NK-92 treated with Interleukin-12 subunit alpha and Interleukin-12 subunit beta, amount 100 ng/mL, for 24 hours (cell line): ENCODE results near the gene GRHPR.
"Not testable (repeated sequence)": the region's sequence is repeated elsewhere in the genome, so short reads cannot be mapped to it uniquely, and the experiment has no call there.

Source experiments
- DNase-seq: peaks from one replicate; lab custom pipeline; 2025; lab: John Stamatoyannopoulos, UW

The GRHPR gene

GRCh38 chr9:37422289-37423104 is at the start of gene GRHPR:
GRHPR (plus strand) TSS chr9:37422696; CDS start chr9:37422751, 55 bp downstream.
- peak; percentile 84 for DNase-seq

DNA sequence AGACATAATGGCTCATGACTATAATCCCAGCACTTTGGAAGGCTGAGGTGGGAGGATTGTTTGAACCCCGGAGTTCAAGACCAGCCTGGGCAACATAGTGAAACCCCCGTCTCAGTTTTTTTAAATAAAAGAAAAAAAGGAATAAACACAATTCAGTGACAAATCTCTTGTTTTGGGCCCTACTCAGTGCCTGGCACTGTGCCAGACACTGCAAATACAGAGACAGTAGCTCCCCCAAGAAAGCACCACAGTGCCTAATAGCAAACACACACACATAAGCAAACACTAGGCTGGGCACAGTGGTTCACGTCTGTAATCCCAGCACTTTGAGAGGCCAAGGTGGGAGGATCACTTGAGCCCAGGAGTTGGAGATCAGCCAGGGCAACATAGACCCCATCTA is 49.7 kb upstream of the GRHPR start:
- no peak for DNase-seq

GRCh38 chr9:37373621-37374020 is 48.9 kb upstream of the GRHPR start:
- no peak for DNase-seq

- DNase-seq: no peak
Observed at GRCh38 chr9:37374892-37375291, 47.6 kb upstream of the GRHPR start.

GRCh38 chr9:37377688-37378612 is 44.5 kb upstream of the GRHPR start:
- DNase-seq: no peak

DNA sequence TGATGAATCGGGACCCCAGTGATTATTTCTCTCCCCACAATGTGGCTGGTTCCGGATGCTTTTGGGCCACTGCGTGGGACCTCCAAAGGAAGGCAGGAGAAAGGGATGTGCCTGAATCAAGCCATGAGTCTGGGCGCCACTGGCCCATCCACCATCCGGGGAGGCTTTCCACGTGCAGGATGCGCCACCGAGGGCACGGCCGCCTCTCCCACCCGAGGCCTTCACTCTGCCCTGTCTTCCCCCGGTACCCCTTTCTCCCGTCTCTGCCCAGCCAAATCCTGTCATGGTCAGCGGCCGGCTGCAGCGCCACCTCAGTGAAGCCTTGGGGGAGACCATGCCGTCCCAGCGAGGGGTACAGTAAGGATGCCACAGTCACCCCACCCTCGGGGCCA is 43.9 kb upstream of the GRHPR start:
- DNase-seq: no peak

GRCh38 chr9:37379835-37380234 is 42.7 kb upstream of the GRHPR start:
- DNase-seq: no peak

GRCh38 chr9:37380570-37380969 is 41.9 kb upstream of the GRHPR start:
- DNase-seq: no peak

GRCh38 chr9:37381094-37381741 is 41.3 kb upstream of the GRHPR start:
- DNase-seq: no peak

- no peak for DNase-seq
Observed at GRCh38 chr9:37382161-37382981, 40.1 kb upstream of the GRHPR start.

GRCh38 chr9:37382982-37383357 is 39.5 kb upstream of the GRHPR start:
- no peak for DNase-seq

- no peak for DNase-seq
Observed at GRCh38 chr9:37383393-37383792, 39.1 kb upstream of the GRHPR start.

DNA sequence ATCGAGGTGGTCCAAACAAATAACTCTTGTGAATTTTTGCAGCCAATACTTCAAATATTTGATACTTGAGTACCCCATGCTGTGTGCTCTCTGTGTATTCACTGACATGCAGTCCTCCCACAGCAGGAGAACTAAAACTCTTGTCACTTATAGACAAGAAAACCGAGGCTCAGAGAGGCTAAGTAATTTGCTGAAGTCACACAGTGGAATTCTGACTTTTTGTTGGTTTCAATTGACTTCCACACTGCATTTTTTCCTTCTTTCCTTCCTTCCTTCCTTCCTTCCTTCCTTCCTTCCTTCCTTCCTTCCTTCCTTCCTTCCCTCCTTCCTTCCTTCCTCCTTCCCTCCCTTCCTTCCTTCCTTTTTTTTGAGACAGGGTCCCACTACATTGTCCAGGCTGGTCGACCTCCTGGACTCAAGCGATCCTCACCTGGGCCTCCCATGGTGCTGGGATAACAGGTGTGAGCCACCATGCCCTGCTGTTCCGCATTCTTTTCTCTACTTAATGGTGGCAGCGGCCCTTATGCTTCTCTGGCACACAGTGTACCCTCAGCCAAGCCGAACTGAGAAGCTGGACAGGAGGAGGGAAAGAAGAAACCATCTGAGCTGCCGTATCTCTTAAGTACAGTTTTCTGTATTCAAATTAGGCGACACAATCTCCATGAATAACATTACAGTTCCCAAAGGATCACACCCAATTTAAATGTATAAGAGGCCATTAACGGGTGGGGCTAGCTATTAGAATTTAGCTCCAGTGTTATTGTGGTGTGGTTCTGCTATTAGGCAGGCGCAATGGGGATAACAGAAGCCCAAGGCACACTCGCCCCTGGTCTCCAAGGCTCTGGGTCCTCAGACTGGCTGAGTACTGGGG is 38.4 kb upstream of the GRHPR start:
- no peak for DNase-seq

GRCh38 chr9:37385286-37385685 is 37.2 kb upstream of the GRHPR start:
- no peak for DNase-seq

DNA sequence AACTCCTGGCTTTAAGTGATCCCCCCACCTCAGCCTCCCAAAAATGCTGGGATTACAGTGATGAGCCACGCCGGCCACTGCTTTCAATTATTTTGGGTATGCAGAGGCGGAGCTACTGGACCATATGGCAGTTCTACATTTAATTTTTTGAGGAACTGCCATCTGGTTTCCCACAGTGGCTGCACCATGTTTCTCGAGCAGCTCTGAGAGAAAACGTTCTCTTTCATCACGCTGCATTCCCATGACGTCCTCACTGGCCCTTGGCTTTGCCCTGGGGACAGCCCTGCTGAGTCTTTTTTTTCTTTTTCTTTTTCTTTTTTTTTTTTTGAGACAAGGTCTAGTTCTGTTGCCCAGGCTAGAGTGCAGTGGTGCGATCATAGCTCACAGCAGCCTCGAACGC is 35.5 kb upstream of the GRHPR start:
- no peak for DNase-seq

DNA sequence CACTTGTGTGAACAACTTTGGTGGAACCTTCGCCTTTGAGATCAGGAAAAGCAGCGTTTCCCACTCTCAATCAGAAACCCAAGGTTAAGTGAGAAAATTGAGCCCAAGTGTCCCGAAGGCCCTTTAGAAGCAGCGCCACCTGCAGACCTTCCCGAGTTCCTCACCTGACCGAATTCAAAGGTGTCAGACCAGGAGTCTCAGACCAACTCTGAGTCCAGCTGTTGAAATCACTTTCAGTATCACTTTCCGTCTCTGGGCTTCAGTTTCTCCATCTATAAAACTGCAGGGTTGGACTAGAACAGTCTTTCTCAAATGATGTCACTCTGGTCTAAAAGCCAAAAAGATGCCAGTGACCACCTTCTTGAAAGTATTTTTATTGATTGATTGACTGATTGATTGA is 31.7 kb upstream of the GRHPR start:
- DNase-seq: no peak

GRCh38 chr9:37392272-37392671 is 30.2 kb upstream of the GRHPR start:
- DNase-seq: no peak

GRCh38 chr9:37395229-37395628 is 27.3 kb upstream of the GRHPR start:
- DNase-seq: no peak

- DNase-seq: no peak
Observed at GRCh38 chr9:37395663-37396062, 26.8 kb upstream of the GRHPR start.

DNA sequence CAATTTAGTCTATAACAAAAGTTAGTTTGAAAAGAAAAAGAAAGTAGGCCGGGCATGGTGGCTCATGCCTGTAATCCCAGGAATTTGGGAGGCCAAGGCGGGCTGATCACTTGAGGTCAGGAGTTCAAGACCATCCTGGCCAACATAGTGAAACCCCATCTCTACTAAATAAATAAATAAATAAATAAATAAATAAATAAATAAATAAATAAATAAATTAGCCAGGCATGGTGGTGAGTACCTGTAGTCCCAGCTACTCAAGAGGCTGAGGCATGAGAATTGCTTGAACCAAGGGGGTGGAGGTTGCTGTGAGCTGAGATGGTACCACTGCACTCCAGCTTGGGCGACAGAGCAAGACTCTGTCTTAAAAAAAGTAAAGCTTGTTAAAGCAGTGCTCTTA is 24.5 kb upstream of the GRHPR start:
- DNase-seq: not testable (repeated sequence)
